Neural progenitor cell (in vitro differentiated cells): Measurements from ENCODE around the gene DACH1. TPM values are rescaled to one million over a fixed set of nuclear protein-coding genes. Genes with fewer than 3 reads are reported as not detected.
A peak's percentile ranks its signal among the peaks of the same experiment; 100 is the strongest.

Experiments used
- DNase-seq: peaks from one replicate; pipeline ENCODE4 v3.0.0-alpha.2; 2016; ENCODE audit warnings: low spot score
- H2AFZ ChIP-seq: fragments of 200-600 bp; sonication (generic); replicated peaks from 2 replicates; pipeline ENCODE4 v1.6.1; 2016; ENCODE audit warnings: antibody characterized with exemption
- H3F3A ChIP-seq: fragments of 200-600 bp; sonication (generic); 2 replicates; pipeline ENCODE4 v1.6.1; 2016; ENCODE audit warnings: antibody characterized with exemption, low read depth
- H3K27ac ChIP-seq: fragments of 200-600 bp; sonication (generic); 2 replicates; pipeline ENCODE4 v1.5.1; 2016; ENCODE audit warnings: mild to moderate bottlenecking
- H3K27me3 ChIP-seq: fragments of 200-600 bp; sonication (generic); 2 replicates; pipeline ENCODE4 v1.6.1; 2016; ENCODE audit warnings: mild to moderate bottlenecking, moderate library complexity
- H3K36me3 ChIP-seq: fragments of 200-600 bp; sonication (generic); 2 replicates; pipeline ENCODE4 v1.5.1; 2016
- H3K4me1 ChIP-seq: fragments of 200-600 bp; sonication (generic); 2 replicates; pipeline ENCODE4 v1.6.1; 2016; ENCODE audit warnings: mixed run types
- H3K4me2 ChIP-seq: fragments of 200-600 bp; sonication (generic); 2 replicates; pipeline ENCODE4 v1.6.1; 2016
- H3K4me3 ChIP-seq: fragments of 200-600 bp; sonication (generic); 2 replicates; pipeline ENCODE4 v1.5.1; 2016
- H3K79me2 ChIP-seq: fragments of 200-600 bp; sonication (generic); 2 replicates; pipeline ENCODE4 v1.6.1; 2016; ENCODE audit warnings: low read depth
- H3K9ac ChIP-seq: fragments of 200-600 bp; sonication (generic); 2 replicates; pipeline ENCODE4 v1.6.1; 2016
- H3K9me3 ChIP-seq: fragments of 200-600 bp; sonication (generic); 2 replicates; pipeline ENCODE4 v1.5.1; 2016; ENCODE audit warnings: low read depth
- H4K20me1 ChIP-seq: fragments of 200-600 bp; sonication (generic); 2 replicates; pipeline ENCODE4 v1.6.1; 2016; ENCODE audit warnings: low read depth
- H3K27ac Mint-ChIP-seq: 3 replicates; pipeline ENCODE4 v1.8.0; 2021; ENCODE audit warnings: mixed read lengths
- H3K27me3 Mint-ChIP-seq: 2 replicates; pipeline ENCODE4 v1.8.0; 2022; ENCODE audit warnings: low read depth, mild to moderate bottlenecking, inconsistent platforms, moderate library complexity, mixed read lengths; ENCODE audit not compliant: insufficient read depth
- H3K36me3 Mint-ChIP-seq: 3 replicates; pipeline ENCODE4 v1.8.0; 2021; ENCODE audit warnings: mixed read lengths
- H3K4me1 Mint-ChIP-seq: 3 replicates; pipeline ENCODE4 v1.8.0; 2021; ENCODE audit warnings: mixed read lengths
- H3K4me3 Mint-ChIP-seq: 3 replicates; pipeline ENCODE4 v1.8.0; 2021; ENCODE audit warnings: mild to moderate bottlenecking, moderate library complexity, mixed read lengths
- H3K9me3 Mint-ChIP-seq: 3 replicates; pipeline ENCODE4 v1.8.0; 2020; ENCODE audit warnings: mixed read lengths
- EZH2 ChIP-seq: fragments of 200-600 bp; sonication (generic); IDR thresholded peaks from 2 replicates; pipeline ENCODE4 v1.6.1; 2017; ENCODE audit warnings: antibody characterized with exemption, mild to moderate bottlenecking, moderate library complexity
- EZH2phosphoT487 ChIP-seq: fragments of 200-600 bp; sonication (generic); IDR thresholded peaks from 2 replicates; pipeline ENCODE4 v1.6.1; 2017; ENCODE audit warnings: antibody characterized with exemption
- total RNA-seq: library from RNA; depleted of rRNA; stranded (reverse); fragments of >200 nt; gene quantifications from 2 replicates; pipeline ENCODE4 v1.2.3, GENCODE V29; 2015; ENCODE audit warnings: low replicate concordance
- TF ChIP-seq, protein P1 (sequence below): fragments of 200-600 bp; sonication (generic); IDR thresholded peaks from 2 replicates; pipeline ENCODE4 v1.5.1; 2017; ENCODE audit warnings: antibody characterized with exemption, mild to moderate bottlenecking

DACH1 gene
- total RNA-seq, 1 donor from 2014 or later: 27.6 TPM

DNA sequence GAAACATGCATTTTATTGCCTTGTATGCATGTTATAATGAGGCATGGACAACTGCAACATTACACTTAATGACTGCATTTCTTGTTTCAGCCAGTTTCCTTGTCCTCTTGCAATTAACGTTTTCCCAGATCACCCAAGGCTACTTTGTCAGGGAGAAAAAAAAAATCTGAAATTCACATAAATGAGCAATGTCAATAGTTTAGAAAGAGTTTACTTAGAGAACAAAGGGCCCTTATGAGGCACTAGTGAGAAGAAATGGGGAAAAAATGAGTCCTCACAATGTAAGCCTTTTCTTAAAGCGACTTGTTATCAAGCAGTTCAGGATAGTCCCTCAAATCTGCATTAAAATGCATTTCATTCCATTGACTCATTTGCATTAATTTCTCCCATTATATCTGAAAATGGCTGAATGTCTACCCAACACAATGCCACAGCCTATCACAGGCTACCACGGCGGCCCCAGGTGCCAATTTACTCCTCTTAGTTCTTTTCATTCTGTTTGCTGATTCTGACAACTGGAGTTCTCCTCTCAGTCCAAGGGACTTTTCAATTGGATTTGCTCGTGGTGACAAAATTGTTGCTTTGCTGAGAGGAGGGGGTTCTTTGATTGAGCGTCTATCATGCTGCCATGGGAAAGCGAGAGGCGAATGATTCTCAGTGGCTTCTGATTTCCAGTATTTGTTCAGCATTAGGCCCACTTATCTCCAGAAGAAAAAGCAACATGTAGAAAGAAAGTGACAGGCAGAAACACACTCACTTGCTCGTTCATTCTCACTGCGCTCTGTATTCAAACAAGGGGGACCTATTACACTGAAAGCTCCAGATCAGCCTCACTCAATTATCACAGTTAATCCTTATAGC is 107.1 kb downstream of the DACH1 start:
- Mint-ChIP-seq H3K9me3 (no peaks in the 10 kb centered on the region), H3K36me3 (peaks cover 4% of the 10 kb centered on the region), H3K27me3 (peaks cover 2% of the 10 kb centered on the region), H3K4me1 (peaks cover 37% of the 10 kb centered on the region), H3K27ac (peak overlapping the region; percentile 58), H3K4me3 (peak overlapping the region; percentile 7)
- Histone ChIP-seq H3K79me2 (peaks cover 4% of the 10 kb centered on the region), H3K4me2 (peak overlapping the region; percentile 67), H3K4me1 (peaks cover 36% of the 10 kb centered on the region), H3K9me3 (no peaks in the 10 kb centered on the region), H3K4me3 (peak overlapping the region; percentile 3), H4K20me1 (no peaks in the 10 kb centered on the region), H3K27me3 (no peaks in the 10 kb centered on the region), H2AFZ (no peak overlapping the region), H3K9ac (no peak overlapping the region), H3F3A (peaks cover 21% of the 10 kb centered on the region), H3K36me3 (no peaks in the 10 kb centered on the region), H3K27ac (peak overlapping the region; percentile 86)
- DNase-seq: peak; percentile 58
- TF ChIP-seq EZH2phosphoT487: no peak
- TF ChIP-seq, protein P1, sequence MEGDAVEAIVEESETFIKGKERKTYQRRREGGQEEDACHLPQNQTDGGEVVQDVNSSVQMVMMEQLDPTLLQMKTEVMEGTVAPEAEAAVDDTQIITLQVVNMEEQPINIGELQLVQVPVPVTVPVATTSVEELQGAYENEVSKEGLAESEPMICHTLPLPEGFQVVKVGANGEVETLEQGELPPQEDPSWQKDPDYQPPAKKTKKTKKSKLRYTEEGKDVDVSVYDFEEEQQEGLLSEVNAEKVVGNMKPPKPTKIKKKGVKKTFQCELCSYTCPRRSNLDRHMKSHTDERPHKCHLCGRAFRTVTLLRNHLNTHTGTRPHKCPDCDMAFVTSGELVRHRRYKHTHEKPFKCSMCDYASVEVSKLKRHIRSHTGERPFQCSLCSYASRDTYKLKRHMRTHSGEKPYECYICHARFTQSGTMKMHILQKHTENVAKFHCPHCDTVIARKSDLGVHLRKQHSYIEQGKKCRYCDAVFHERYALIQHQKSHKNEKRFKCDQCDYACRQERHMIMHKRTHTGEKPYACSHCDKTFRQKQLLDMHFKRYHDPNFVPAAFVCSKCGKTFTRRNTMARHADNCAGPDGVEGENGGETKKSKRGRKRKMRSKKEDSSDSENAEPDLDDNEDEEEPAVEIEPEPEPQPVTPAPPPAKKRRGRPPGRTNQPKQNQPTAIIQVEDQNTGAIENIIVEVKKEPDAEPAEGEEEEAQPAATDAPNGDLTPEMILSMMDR: no peak
- TF ChIP-seq EZH2: no peak

DNA sequence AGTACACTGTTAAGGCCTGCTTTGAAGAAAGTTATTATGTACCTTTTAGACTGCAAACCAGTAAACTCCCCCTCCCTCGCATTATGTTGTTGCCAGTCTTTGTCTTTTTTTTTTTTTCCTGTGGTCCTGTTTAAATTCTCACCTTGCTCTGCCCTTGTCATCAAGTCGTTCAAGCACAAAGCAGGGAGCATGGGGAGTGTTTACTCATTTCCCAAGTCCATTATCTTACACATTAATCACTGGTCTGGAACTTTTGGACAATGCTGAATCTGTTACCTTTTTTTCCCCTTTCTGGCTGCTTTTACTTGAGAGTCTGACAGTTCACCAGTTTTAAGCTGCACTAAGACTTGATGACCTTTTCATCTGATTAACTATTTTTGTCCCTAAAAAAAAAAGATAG is 108.2 kb downstream of the DACH1 start:
- H3F3A ChIP-seq: peaks cover 21% of the 10 kb centered on the region
- no peak overlapping the region for H2AFZ ChIP-seq
- Mint-ChIP-seq H3K4me3 (no peak overlapping the region), H3K9me3 (no peaks in the 10 kb centered on the region), H3K27ac (peak overlapping the region; percentile 71), H3K27me3 (peaks cover 2% of the 10 kb centered on the region), H3K36me3 (peaks cover 6% of the 10 kb centered on the region), H3K4me1 (peaks cover 37% of the 10 kb centered on the region)
- no peak overlapping the region for H3K4me3 ChIP-seq
- H3K9ac ChIP-seq: no peak overlapping the region
- TF ChIP-seq, protein P1: no peak
- TF ChIP-seq EZH2: no peak
- TF ChIP-seq EZH2phosphoT487: no peak
- no peaks in the 10 kb centered on the region for H3K27me3 ChIP-seq
- H3K79me2 ChIP-seq: peaks cover 4% of the 10 kb centered on the region
- H3K36me3 ChIP-seq: no peaks in the 10 kb centered on the region
- H3K27ac ChIP-seq: peak overlapping the region; percentile 86
- H3K4me1 ChIP-seq: peaks cover 36% of the 10 kb centered on the region
- H4K20me1 ChIP-seq: no peaks in the 10 kb centered on the region
- no peak for DNase-seq
- H3K4me2 ChIP-seq: peak overlapping the region; percentile 2
- H3K9me3 ChIP-seq: no peaks in the 10 kb centered on the region

DNA sequence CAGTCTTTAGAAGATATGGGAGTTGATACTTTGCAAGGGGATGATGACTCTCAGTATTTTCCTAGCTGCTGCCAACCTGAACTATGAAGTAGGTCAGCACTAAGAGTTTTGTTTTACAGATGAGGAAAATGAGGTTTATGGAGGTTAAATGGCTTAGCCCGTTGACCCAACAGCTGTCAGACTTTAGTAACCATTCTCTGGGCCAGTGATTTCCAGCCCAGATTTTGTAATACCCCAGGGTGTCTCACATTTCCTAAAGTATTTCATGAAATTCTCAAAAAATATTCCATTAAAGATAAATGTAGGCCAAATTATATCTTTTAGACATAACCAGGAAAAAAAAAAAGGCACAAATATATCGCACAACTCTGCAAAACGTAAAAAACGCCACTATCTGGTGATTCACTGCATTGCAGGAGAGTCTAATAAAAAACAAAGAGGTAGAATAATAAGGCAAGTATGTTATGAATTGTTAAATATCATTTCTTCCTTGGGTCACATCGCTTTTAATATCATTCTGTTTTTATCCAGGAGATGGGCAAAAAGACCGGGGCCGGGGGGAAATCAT is 112.5 kb downstream of the DACH1 start:
- no peak overlapping the region for H3K4me3 ChIP-seq
- Mint-ChIP-seq H3K4me3 (no peak overlapping the region), H3K36me3 (peaks cover 5% of the 10 kb centered on the region), H3K4me1 (peaks cover 45% of the 10 kb centered on the region), H3K9me3 (no peaks in the 10 kb centered on the region), H3K27ac (no peak overlapping the region), H3K27me3 (peaks cover 2% of the 10 kb centered on the region)
- no peaks in the 10 kb centered on the region for H3K27me3 ChIP-seq
- no peak overlapping the region for H3K9ac ChIP-seq
- peaks cover 11% of the 10 kb centered on the region for H3K4me1 ChIP-seq
- TF ChIP-seq, protein P1: peak; percentile 32
- no peak for TF ChIP-seq EZH2phosphoT487
- H3K36me3 ChIP-seq: no peaks in the 10 kb centered on the region
- no peak for DNase-seq
- H3F3A ChIP-seq: peaks cover 12% of the 10 kb centered on the region
- no peaks in the 10 kb centered on the region for H3K9me3 ChIP-seq
- no peak overlapping the region for H3K27ac ChIP-seq
- H4K20me1 ChIP-seq: no peaks in the 10 kb centered on the region
- H3K79me2 ChIP-seq: peaks cover 15% of the 10 kb centered on the region
- H3K4me2 ChIP-seq: no peak overlapping the region
- no peak overlapping the region for H2AFZ ChIP-seq
